HL-60/S4 (cell line): Measurements from ENCODE around the gene TNS3.

Experiments
- in situ Hi-C: fragments of 300-500 bp; cut with MboI; formaldehyde crosslinking; loops from 2 replicates; pipeline ENCODE4 v1.14.3; 2022; ENCODE audit warnings: low sequenced_read_pairs

TNS3 gene

DNA sequence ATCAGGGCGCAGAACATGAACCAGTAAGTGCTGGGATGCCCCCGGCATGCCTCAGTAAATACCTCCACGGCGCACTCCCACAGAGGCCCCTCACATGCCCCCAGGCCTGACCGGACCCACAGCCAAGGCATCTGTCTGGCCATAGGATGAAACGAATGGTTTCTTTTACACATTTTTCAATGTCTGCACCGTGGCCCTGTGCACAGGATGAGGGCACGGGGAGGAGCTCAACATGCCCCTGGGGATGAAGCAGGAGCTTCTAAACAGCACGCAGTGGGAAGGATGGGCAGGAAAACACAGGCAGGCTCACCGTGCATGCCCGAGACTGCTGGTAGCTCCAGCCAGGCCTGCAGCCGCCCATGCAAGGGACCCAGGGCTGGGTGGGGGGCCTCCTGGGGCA is 283.3 kb downstream of the TNS3 start:
- in situ Hi-C loops: no loop called here

DNA sequence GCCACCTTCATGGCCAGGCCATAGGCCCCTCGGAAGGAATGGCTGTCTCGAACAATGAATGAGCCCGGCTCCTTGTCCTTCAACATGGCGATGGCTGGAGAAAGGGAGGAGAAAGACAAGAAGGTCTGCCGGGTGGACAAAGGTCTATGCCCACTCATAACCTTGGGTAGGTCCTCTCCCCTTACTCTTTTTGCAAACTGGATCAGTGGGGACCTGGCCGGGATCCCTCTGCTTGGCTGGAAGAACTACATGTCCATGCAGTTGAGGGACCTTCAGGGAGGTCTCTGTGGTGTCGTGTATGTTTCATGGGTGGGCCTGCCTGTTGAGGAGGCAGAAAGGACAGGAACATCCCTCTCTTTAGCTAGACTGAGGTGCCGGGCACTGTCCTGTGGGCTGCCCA is 284.8 kb downstream of the TNS3 start:
- in situ Hi-C loops: no loop called here

DNA sequence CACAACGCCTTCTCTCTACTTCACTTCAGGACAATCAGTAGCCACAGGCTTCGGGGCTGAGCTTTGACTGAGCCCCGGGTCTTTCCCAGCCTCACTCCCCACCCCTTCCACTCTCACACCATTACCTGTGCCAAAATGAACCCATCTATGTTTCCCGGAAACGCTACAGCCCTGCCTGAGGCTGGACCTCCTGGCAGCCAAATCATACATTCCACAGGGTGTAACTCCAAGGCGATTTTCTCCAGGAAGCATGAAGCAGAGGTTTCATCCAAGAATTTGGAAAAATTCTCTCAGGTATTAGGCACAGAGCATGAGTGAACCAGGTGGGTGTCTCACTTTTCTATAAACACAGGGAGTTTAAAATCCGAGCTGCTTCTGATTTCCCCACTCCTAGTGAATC is 286.3 kb downstream of the TNS3 start:
- in situ Hi-C loops: no loop called here

DNA sequence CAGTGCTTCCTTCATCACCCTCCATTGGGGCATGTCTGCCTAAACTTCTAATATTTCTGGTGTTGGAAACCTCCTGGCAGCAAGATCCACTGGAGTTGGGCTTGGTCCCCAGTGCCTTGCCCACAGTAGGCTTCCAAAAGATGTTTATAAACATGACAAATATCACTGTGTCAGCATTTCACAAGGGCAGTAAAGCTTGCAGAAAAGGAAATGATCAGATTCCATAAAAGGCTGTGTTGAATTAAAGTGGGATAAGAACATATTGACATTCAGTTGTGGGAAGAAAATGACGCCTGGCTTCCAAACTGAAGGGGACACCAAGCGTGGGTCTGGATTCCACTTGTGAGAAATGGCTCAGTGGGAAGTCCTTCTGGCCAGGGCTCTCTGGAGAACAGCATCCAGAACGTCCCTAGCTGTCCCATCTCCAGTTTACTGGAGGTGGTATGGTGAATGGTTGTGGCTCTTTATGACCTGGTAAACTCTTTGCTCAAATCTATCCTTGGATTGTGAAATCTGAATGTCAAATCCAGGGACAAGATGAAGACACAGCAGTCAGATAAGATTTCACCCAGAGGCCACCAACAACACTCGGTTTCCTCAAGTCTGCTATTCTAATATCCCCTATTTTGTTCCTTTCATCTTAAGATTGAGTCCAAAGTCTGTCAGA is 287.2 kb downstream of the TNS3 start:
- in situ Hi-C loops: no loop called here

DNA sequence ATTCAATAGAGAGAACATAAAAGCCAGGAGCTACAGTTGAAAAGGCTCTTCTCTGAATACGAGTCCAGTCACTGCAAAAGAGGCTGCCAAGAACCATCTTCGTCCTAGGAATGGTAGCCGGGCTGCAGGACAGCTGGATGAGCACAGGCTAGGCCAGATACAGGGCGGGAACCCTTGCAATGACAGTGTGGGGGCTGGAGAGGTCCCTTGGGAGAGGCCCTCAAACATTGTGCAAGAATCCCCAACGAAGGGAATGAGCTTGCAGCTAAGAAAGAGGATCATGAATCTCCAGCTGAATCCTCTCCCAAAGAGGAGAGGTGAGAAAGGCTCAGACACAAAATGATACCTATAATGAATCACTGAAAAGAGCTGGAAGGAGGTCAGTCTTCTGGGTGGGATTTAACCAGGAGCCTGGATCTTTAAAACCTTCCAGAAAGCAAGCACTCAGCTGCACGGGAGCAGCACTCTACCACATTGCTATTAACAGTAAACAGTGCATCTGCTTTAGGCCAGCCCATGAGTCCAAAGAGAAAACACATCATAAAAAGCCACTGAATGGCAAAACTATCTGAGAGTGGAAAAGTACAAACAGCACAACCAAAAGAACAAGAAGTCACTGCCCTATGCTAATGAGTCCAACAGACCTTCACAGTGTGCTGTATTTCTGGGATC is 287.9 kb downstream of the TNS3 start:
- in situ Hi-C loops: no loop called here

DNA sequence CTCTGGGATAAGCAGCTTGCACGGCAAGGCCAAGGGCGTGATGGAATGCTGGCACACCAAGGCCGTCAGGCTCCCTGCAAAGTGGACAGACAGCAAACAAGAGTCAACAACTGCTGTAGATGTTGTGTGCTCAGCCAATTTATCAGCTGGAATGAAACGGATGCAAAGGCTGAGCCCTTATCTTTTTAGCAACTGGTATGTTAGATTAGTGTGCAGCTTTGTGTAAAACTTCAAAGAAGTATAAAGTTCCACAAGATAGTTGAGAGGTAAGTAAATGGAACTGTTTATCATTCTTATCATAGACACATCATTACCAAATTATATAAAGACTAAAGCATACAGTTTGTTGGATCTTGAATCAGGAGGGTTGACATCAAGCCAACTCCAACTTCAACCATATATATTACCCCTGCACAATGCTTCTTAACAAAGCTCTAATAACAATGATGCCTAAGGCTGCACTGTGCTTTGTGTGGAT is 289.0 kb downstream of the TNS3 start:
- in situ Hi-C loops: no loop called here

DNA sequence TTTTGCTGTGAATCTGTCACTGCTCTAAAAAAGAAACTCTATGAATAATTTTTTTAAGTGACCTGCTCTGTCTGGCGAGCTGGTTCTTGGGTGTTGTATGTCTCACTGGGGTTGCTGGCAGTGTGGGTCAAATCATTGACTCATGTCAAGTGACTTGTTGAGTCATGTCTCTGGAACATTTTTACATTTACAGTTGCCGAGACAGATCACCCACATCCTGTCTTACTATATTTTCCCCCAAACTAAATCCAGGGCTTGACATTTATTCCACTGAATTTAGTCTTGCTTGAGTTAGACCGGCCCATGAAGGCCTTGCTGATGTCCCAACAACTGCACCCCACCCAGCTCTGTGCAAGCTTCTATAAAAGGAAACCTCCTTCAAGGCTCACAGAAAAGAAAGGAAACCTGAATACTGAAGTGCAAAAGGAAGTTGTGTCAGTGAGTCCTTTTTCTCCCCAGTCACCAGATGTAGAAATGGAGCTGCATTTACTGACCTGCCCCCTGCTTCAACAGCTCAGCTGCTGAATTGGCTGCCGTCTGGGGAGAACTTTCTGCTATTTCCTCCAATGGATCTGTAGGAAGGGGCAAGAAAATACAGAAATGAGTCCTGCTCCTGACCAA is 290.3 kb downstream of the TNS3 start:
- in situ Hi-C loops: no loop called here

DNA sequence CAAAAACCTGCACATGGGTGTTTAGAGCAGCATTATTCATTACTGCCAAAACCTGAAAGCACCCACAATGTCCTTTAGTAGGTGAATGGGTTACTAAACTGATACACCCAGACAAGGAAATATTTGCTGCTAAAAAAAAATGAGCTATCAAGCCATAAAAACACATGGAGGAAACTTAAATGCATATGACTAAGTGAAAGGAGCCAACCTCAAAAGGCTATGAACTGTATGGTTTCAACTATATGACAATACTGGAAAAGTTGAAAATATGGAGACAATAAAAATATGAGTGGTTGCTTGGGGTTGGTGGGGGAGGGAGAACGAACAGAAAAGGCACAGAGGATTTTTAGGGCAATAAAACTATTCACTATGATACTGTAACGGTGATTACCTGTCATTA is 291.0 kb downstream of the TNS3 start:
- in situ Hi-C loops: no loop called here

DNA sequence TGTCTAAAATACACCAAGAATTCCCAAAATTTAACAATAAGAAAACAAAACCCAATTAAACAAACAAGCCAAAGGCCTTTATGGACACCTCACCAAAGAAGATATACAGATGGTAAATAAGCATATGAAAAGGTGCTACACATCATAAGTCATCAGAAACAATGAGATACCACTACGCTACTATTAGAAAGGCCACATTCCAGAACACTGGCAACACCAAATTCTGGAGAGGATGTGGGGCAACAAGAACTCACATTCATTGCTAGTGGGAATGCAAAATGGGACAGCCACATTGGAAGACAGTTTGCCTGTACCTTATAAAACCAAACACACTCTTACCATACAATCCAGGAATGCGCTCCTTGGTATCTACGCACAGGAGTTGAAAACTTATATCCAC is 291.4 kb downstream of the TNS3 start:
- in situ Hi-C loops: no loop called here

DNA sequence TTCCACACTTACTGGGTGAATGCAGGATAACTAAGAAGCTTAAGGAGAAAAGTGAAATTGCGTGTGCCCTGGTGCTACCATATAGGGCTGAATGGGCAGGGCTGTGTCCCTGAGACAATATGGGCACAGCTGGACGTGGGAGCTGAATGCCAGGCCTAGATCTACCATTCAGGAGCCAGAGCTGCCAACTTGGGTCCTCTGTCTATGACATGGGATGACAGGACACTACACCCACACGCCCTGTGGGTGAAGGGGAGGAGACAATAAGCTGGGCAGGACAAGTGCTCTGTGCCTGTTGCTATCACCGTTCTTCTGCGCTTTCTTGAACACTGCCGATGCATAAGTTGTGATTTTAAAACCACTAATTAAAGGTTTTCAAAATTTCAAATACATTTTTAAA is 293.9 kb downstream of the TNS3 start:
- in situ Hi-C loops: no loop called here

DNA sequence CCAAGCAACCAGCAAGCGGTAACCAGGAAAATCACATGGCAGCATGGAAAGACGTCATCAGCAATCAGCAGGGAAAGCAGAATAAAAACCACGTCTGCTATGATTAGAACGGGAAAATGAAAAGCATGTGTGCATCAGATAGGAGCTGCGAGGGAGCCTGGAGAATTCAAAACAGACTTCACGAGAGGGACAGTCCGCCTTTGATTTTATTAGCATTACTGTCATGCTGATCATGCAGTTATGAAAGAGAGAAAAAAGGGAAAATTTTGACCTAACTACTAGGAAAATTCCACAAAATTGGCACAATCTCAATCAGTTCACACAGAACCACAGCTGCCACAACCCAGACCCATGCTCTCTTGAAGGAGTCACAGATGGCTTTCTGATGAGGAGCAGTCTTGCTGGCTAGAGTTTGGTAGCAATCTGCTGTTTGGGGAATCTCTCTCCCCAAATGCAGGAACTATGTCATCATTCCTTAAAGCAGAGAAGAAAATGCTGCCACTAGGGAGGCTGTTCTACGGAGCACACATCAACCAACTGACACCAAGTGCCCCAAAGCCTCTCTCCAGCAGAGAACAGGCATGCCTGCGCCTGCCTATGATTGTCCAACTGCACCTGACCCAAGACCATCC is 295.9 kb downstream of the TNS3 start:
- in situ Hi-C loops: no loop called here

DNA sequence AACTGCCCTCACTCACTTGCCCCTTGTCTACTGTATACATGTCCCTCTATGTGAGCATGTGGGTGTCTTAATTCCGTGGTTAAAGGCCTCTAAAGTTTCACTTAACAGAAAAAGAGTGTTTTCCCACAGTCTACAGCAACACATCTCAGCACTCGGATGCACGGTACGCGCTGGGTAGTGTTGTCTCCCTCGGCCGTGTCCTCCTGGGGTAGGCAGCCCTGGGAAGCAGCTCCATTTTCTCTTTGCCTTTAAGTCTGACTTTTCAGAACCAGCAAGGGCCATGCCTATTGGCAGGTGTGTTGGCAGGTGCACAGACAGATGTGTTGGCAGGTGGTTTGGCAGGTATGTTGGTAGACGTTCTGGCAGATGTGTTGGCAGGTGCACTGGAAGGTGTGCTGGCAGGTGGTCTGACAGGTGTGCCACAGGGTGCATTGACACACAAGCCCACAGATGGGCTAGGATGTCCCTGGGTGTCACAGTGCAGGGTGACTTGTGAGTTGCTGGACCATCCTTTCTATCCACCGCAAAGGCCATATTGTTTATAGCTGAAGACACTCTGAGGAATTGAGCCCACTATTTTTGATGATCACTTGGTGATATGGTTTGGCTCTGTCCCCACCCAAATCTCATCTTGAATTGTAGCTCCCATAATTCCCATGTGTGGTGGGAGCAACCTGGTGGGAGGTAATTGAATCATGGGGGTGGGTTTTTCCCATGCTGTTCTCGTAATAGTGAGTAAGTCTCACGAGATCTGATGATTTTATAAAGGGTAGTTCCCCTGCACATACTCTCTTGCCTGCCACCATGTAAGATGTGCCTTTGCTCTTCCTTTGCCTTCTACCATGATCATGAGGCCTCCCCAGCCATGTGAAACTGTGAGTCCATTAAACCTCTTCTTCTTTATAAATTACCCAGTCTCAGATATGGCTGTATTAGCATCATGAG is 296.9 kb downstream of the TNS3 start:
- in situ Hi-C loops: no loop called here

DNA sequence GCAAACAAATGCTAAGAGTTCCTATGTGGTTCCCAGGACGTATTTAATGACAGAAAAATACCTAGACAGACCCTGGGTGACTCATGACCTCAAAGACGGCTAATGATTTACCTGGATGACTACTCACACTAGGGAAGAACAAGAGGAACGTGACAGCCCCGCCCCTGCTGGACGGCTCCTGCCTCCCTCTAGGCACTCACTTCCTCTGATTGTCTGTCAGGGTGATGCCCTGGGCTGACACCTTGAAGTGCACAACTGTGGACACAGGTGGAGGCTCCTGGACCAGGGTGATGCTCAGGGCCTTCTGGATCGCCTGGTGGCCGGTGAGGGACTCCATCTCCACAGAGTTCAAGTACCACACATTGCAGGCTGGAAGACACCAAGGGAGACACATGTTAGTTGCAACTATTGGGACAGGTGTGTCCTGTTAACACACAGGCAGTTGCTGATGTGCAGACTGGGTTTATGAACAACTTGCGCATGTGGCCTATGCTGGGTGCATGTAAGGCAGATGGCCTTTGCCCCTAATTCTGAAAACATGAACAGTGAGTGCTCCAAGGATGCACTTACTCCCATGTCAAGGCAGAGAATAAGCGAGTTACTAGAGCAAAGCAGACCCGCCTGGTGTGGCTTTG is 298.3 kb downstream of the TNS3 start:
- in situ Hi-C loops: no loop called here

DNA sequence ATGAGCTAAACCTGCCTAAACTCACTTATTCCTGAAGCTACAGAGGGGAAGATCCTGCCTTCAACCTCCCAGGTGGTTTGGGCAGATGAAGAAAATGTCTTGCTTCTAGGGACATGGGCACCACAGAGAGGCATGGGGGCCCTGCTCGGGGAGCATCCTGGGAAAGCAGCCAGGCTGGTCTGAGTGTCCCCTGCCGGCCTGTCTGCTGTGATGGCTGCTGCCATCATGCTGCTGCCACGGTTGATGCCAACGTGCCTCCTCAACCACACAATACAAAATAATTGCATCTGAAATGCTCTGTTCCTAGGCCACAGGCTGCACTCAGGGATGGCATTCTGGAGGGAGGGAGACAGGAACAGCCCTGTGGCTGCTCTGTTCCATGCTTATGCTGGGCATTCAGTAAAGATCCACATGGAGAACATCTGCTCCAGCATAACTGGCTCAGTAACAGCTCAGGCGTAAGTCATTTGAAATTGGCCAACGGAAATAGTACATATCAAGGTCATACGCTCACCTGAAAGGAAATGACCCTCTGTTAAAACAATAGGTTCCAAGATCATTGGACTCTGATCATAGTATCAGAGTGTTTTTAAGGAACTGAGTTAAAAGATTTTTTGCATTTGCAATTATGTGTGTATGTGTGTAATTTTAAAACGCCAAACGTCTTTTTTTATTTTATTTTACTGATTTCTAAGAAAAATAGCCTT is 299.0 kb downstream of the TNS3 start:
- in situ Hi-C loops: no loop called here

DNA sequence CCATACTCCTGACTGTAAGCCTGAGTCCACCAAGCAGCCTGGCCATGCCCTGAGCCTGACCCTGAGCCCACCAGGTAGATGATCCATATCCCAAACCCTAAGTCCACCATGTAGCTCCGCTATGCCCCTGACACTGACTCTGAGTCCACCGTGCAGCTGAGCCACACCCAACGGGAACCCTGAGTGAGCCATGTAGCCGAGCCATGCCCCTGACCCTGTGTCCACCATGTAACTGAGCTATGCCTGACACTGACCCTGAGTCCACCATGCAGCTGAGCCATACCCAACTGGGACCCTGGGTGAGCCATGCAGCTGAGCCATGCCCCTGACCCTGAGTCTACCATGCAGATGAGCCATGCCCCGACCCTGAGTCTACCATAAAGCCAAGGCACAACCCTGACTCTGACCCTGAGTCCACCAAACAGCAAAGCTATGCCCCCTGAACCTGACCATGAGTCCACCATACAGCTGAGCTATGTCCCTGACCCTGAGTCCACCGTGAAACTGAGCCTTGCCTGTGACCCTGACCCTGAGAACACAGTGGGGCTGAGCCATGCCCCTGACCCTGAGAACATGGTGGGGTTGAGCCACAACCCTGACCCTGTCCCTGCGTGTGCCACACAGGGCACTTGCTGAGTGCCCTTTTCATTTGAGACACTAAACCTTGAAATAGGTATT is 299.8 kb downstream of the TNS3 start:
- in situ Hi-C loops: no loop called here

DNA sequence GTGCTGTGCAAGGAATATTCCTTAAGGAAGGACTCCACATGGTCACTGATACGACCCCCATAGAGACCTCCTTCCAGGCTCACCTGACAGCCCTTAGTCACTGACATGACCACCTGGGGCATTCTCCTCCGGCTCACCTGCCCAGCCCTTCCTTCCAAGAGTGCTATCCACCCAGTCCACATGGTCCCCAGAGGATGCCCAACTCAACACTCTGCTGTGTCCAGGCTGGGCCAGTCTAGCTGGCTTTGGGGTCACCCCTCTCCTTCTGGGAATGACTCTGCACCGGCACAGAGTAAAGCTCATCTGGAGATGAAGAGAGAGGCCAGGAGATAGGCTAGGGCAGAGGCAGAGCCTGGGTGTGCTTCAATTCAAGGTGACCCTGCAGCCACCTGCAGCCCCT is 300.8 kb downstream of the TNS3 start:
- in situ Hi-C loops: no loop called here

DNA sequence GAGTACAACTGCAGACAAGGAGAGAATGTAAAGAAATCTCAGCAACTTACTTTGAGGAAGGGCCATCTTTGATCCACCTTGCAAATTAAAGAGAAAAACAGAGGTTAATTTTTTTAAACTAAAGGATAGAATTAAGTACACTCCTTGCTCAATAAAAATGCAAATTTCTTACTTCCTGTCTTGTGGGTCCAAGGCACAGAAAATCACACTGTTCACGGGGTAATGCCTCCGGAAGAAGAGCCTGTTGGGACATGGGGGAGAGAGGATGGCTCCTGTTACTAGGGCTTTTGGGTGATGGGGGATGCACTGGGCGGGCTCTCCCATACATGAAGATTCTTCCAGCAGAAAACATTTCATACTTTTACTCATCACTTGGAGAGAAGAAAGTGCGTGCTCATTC is 301.8 kb downstream of the TNS3 start:
- in situ Hi-C loops: no loop called here

DNA sequence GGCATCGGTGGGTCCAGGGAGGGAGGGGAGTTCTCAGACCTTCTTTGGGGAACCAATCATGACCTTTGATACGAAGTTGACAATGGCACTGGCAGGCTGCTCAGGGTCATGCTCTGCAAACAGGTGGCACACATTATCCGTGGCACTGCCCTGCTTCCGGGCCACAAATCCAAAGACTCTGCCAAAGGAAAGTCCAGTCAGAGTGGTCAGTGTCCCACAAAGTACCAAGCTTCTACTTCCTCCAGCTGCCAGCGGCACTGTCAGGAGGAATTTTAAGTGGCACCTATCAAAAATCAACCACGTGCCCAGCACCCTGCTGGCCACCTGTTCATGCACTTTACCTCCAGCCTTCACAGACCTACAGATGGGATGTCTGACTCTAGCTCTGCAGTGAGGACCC is 303.9 kb downstream of the TNS3 start:
- in situ Hi-C loops: no loop called here

DNA sequence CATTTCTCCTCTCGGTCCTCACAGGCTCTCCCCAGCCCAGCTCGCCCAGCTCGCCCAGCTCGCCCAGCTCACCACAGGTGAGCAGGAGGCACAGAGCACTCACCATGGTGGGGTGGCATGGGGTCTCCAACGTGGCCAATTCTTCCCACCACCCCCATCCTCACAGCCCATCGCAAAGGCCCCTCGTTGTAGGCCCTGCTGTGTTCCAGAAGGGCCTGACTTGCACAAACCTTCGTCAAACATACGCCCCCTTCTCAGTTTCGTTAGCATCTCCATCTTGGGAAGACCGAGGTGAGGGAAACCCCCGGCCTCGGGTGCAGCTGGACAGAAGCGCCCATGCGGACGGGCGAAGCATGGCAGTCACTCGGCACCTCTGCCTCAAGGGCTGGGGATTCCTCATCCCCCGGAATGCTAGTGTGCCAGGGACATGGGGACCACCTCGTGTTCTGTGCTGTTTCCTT is 304.6 kb downstream of the TNS3 start:
- in situ Hi-C loops: no loop called here
